Loucy (cell line): ENCODE results near the gene IGF2BP3.

Source experiments
- EZH2phosphoT487 ChIP-seq: fragments of 200-600 bp; IDR thresholded peaks from 2 replicates; pipeline ENCODE4 v1.6.1; 2018; ENCODE audit warnings: antibody characterized with exemption, mild to moderate bottlenecking, moderate library complexity, borderline replicate concordance
- TF ChIP-seq, protein P1 (sequence below): fragments of 200-600 bp; sonication (generic); conservative IDR thresholded peaks from 2 replicates; pipeline ENCODE4 v1.5.1; 2014; ENCODE audit warnings: mild to moderate bottlenecking, antibody characterized with exemption, low read length

DNA sequence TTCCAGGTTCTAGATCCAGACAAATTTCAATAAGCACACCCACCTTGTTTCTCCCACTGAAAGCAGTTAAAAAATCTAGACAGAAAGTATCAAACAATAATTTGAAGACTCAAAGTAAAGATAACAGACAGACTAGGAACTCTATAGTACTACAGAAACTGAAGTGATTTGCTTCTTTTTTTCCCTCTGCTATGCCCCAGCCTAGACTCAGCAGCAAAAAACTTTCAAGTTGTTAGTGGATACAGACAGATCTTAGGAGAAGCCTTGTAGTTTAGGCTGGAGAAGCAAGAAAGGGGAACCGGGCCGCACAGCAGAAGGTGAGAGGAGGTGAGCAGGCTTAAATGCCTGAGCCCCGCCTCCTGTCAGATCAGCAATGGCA lies 65.1 kb downstream of the IGF2BP3 start:
- TF ChIP-seq, protein P1, sequence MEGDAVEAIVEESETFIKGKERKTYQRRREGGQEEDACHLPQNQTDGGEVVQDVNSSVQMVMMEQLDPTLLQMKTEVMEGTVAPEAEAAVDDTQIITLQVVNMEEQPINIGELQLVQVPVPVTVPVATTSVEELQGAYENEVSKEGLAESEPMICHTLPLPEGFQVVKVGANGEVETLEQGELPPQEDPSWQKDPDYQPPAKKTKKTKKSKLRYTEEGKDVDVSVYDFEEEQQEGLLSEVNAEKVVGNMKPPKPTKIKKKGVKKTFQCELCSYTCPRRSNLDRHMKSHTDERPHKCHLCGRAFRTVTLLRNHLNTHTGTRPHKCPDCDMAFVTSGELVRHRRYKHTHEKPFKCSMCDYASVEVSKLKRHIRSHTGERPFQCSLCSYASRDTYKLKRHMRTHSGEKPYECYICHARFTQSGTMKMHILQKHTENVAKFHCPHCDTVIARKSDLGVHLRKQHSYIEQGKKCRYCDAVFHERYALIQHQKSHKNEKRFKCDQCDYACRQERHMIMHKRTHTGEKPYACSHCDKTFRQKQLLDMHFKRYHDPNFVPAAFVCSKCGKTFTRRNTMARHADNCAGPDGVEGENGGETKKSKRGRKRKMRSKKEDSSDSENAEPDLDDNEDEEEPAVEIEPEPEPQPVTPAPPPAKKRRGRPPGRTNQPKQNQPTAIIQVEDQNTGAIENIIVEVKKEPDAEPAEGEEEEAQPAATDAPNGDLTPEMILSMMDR: no peak
- no peak for TF ChIP-seq EZH2phosphoT487
